Measurements from ENCODE around the gene HORMAD2. TPM values are rescaled to one million over a fixed set of nuclear protein-coding genes. Genes with fewer than 3 reads are reported as not detected.

Gene HORMAD2
- polyA plus RNA-seq, 2 of the 4 experiments (the other 2 are of a cell fraction): not detected

- TF ChIP-seq PHF8 (IDR thresholded peaks at IDR 0.05; ENCODE audit: borderline replicate concordance, low read depth) (no peak), TFCP2L1 (CRISPR knock-in tag; IDR thresholded peaks at IDR 0.05) (no peak)
- H3K4me3 ChIP-seq: no peak overlapping the region
- no peak overlapping the region for H3K4me2 ChIP-seq
- DNase-seq (ENCODE audit: low read depth in 1 of 2, low spot score in 1 of 2) (no peak), ATAC-seq (no peak), FAIRE-seq (no peak)
- ChIA-PET POLR2A (no interaction called here), CTCF (no interaction called here)
- H3K4me1 ChIP-seq: peaks cover 42% of the 10 kb centered on the region
- 96% methylated on average over 2 of the region's 2 CpGs for WGBS (ENCODE audit: missing lambda C conversion rate)
- H3K9me3 ChIP-seq: no peaks in the 10 kb centered on the region
- peak overlapping the region; percentile 24 to 58; a peak in 4 of 6 replicates for H3K27ac ChIP-seq
These were observed 103.6 kb downstream of the HORMAD2 start for GRCh38 chr22:30183861-30184278.

DNA sequence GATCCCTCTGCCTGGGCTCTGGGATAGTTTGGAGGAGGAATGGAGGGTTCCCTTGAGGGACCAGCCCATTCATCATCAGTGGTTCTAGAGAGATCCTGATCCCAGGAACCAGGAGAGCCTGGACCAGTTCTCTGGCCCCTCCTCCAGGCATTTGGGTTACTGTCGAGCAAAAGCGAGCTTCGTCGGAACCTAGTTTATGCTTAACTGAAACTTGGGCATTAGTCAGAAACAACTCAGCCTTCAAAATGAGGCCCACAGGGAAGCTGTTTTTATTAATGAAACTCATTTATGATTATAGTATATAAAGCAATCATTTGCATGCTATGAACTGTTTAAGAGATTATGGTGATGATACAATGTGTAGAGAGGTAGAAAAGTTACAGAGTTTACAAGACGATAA, 104.9 kb downstream of the HORMAD2 start:
- Histone ChIP-seq H3K4me3 (no peak overlapping the region), H3K27ac (peak overlapping the region; percentile 51 to 76), H3K4me1 (peaks cover 42% of the 10 kb centered on the region), H3K9me3 (no peaks in the 10 kb centered on the region), H3K4me2 (no peak overlapping the region)
- POLR2A ChIA-PET: no interaction called here
- no peak for ATAC-seq
- WGBS (ENCODE audit: missing lambda C conversion rate): 63% methylated on average over 5 of the region's 5 CpGs
- no peak for FAIRE-seq
- TF ChIP-seq CEBPB (IDR thresholded peaks at IDR 0.05): no peak
- TF ChIP-seq, protein P1, sequence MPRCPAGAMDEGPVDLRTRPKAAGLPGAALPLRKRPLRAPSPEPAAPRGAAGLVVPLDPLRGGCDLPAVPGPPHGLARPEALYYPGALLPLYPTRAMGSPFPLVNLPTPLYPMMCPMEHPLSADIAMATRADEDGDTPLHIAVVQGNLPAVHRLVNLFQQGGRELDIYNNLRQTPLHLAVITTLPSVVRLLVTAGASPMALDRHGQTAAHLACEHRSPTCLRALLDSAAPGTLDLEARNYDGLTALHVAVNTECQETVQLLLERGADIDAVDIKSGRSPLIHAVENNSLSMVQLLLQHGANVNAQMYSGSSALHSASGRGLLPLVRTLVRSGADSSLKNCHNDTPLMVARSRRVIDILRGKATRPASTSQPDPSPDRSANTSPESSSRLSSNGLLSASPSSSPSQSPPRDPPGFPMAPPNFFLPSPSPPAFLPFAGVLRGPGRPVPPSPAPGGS (IDR thresholded peaks at IDR 0.05): no peak
- TF ChIP-seq CBX8 (IDR thresholded peaks at IDR 0.05): no peak
- TF ChIP-seq HOXA7 (CRISPR knock-in tag; IDR thresholded peaks at IDR 0.05): no peak
- TF ChIP-seq, protein P2, sequence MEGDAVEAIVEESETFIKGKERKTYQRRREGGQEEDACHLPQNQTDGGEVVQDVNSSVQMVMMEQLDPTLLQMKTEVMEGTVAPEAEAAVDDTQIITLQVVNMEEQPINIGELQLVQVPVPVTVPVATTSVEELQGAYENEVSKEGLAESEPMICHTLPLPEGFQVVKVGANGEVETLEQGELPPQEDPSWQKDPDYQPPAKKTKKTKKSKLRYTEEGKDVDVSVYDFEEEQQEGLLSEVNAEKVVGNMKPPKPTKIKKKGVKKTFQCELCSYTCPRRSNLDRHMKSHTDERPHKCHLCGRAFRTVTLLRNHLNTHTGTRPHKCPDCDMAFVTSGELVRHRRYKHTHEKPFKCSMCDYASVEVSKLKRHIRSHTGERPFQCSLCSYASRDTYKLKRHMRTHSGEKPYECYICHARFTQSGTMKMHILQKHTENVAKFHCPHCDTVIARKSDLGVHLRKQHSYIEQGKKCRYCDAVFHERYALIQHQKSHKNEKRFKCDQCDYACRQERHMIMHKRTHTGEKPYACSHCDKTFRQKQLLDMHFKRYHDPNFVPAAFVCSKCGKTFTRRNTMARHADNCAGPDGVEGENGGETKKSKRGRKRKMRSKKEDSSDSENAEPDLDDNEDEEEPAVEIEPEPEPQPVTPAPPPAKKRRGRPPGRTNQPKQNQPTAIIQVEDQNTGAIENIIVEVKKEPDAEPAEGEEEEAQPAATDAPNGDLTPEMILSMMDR (IDR thresholded peaks at IDR 0.05): no peak
- TF ChIP-seq MAX (IDR thresholded peaks at IDR 0.05): no peak
- TF ChIP-seq POLR2AphosphoS2 (conservative IDR thresholded peaks at IDR 0.05; ENCODE audit: low read length): no peak
- no peak for TF ChIP-seq ZNF302 (CRISPR knock-in tag; IDR thresholded peaks at IDR 0.05)
- no peak for TF ChIP-seq KDM1A (IDR thresholded peaks at IDR 0.05; ENCODE audit: low read depth)
- TF ChIP-seq ZFP36 (IDR thresholded peaks at IDR 0.05; ENCODE audit: borderline replicate concordance, partially characterized antibody): no peak
- TF ChIP-seq MAZ (IDR thresholded peaks at IDR 0.05; ENCODE audit: borderline replicate concordance, low read depth, low read length): no peak
- TF ChIP-seq, protein P3, sequence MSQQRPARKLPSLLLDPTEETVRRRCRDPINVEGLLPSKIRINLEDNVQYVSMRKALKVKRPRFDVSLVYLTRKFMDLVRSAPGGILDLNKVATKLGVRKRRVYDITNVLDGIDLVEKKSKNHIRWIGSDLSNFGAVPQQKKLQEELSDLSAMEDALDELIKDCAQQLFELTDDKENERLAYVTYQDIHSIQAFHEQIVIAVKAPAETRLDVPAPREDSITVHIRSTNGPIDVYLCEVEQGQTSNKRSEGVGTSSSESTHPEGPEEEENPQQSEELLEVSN (IDR thresholded peaks at IDR 0.05; ENCODE audit: borderline replicate concordance, low read depth): no peak
- TF ChIP-seq EP300 (IDR thresholded peaks at IDR 0.05): no peak
- no peak for TF ChIP-seq TP53 (CRISPR knock-in tag; IDR thresholded peaks at IDR 0.05)
- TF ChIP-seq RFX5 (IDR thresholded peaks at IDR 0.05): no peak
- no peak for TF ChIP-seq RCOR1 (IDR thresholded peaks at IDR 0.05; ENCODE audit: low read depth, low read length)
- TF ChIP-seq PHF8 (IDR thresholded peaks at IDR 0.05; ENCODE audit: borderline replicate concordance, low read depth): no peak
- no peak for TF ChIP-seq USF2 (IDR thresholded peaks at IDR 0.05)
- no peak for TF ChIP-seq HOXB5 (CRISPR knock-in tag; IDR thresholded peaks at IDR 0.05)
- CTCF ChIA-PET: interaction anchor here (0.9 to 2.1 kb wide), 4 partner anchors 10 to 104 kb away, joined by 3 to 5 read pairs (median 4); partner anchors contain the start of gene CASTOR1
- DNase-seq (ENCODE audit: low read depth in 1 of 2, low spot score in 1 of 2): no peak

DNA sequence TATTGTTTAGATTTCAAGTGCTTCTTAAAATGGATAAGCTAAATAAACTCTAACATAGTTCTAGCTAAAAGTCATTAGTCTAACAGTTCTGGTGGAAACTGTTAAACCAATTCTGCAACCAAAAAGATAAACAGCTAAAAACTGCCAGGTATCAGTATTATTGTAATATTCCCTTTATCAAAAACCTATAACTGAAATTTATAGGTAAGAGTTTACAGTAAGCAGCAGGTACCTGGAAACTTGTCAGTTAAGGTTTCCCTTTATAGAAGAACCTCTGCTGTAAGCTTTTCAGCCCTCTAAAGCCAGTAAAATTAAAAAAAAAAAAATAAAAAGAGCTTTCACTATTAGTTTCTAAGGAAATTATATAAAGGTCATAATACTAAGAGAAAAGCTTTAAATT, 105.3 kb downstream of the HORMAD2 start:
- POLR2A ChIA-PET: no interaction called here
- H3K27ac ChIP-seq: peak overlapping the region in 1 of 2 experiments; percentile 51; a peak in 3 of 6 replicates
- H3K9me3 ChIP-seq: no peaks in the 10 kb centered on the region
- no peak for DNase-seq (ENCODE audit: low read depth in 1 of 2, low spot score in 1 of 2)
- peaks cover 46% of the 10 kb centered on the region for H3K4me1 ChIP-seq
- ATAC-seq: no peak
- 0 out of 3 replicates have a peak overlapping the region, but pooled peaks have one; percentile 7 for H3K4me2 ChIP-seq
- FAIRE-seq: no peak
- H3K4me3 ChIP-seq: no peak overlapping the region
- CTCF ChIA-PET: interaction anchor here (0.9 to 2.1 kb wide), 5 partner anchors 10 to 104 kb away, joined by 3 to 5 read pairs (median 4); partner anchors contain the start of gene CASTOR1
- TF ChIP-seq POLR2A (IDR thresholded peaks at IDR 0.05; ENCODE audit: low read length) (no peak), PHF8 (IDR thresholded peaks at IDR 0.05; ENCODE audit: borderline replicate concordance, low read depth) (no peak), RNF2 (IDR thresholded peaks at IDR 0.05; ENCODE audit: borderline replicate concordance, low read depth) (no peak), HEYL (CRISPR knock-in tag; IDR thresholded peaks at IDR 0.05) (no peak)
- TF ChIP-seq, protein P4, sequence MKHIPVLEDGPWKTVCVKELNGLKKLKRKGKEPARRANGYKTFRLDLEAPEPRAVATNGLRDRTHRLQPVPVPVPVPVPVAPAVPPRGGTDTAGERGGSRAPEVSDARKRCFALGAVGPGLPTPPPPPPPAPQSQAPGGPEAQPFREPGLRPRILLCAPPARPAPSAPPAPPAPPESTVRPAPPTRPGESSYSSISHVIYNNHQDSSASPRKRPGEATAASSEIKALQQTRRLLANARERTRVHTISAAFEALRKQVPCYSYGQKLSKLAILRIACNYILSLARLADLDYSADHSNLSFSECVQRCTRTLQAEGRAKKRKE (CRISPR knock-in tag; IDR thresholded peaks at IDR 0.05; ENCODE audit: low read depth): no peak

All from A549 (cell line).